ENCODE data around the gene PTPRM.

GRCh38 chr18:7775843-7776242 is 208.7 kb downstream of the PTPRM start:
- no peak for TF ChIP-seq POLR2A (IDR thresholded peaks at IDR 0.05)
- no peak for TF ChIP-seq CTCF (IDR thresholded peaks at IDR 0.05)
- TF ChIP-seq EP300 (IDR thresholded peaks at IDR 0.05), result no peak
- no peak for TF ChIP-seq POLR2AphosphoS5 (IDR thresholded peaks at IDR 0.05)

All from sigmoid colon (tissue), 4 donors.